ENCODE measurements around the gene ITGB1. TPM values are rescaled to one million over a fixed set of nuclear protein-coding genes. Genes with fewer than 3 reads are reported as not detected.

Gene ITGB1
- total RNA-seq, 4 donors from 2014 or later, result 70.5 to 323 (median 161) TPM

- WGBS, 2 donors, result 82 to 87% methylated on average over 2 of the region's 2 CpGs
- intact Hi-C loops (cut with DNase I), result no loop called here
- no peak for DNase-seq
Measured at GRCh38 chr10:32893916-32894664, 63.9 kb downstream of the ITGB1 start.

GRCh38 chr10:32893434-32893833, 64.6 kb downstream of the ITGB1 start:
- 69 to 70% methylated on average over 2 of the region's 3 CpGs for WGBS, 2 donors
- Histone ChIP-seq H3K27ac (no peak overlapping the region), H3K36me3 (peaks cover 0 to 28% (median 0%) of the 10 kb centered on the region in 3 donors), H3K4me3 (no peak overlapping the region), H3K4me1 (peaks cover 0 to 12% (median 2%) of the 10 kb centered on the region in 3 donors), H3K9me3 (no peaks in the 10 kb centered on the region), H3K27me3 (no peaks in the 10 kb centered on the region)
- intact Hi-C loops (cut with DNase I), result no loop called here
- no peak for DNase-seq
- TF ChIP-seq POLR2A (IDR thresholded peaks at IDR 0.05) (no peak), CTCF (IDR thresholded peaks at IDR 0.05) (no peak)

More at GRCh38 chr10:32893916-32894664, 63.9 kb downstream of the ITGB1 start:
- H3K4me1 ChIP-seq, result peaks cover 0 to 12% (median 2%) of the 10 kb centered on the region in 3 donors
- no peaks in the 10 kb centered on the region for H3K27me3 ChIP-seq
- H3K9me3 ChIP-seq, result no peaks in the 10 kb centered on the region
- no peak overlapping the region for H3K27ac ChIP-seq
- no peak overlapping the region for H3K4me3 ChIP-seq
- no peak for TF ChIP-seq CTCF (IDR thresholded peaks at IDR 0.05)
- no peak for TF ChIP-seq POLR2A (IDR thresholded peaks at IDR 0.05)
- H3K36me3 ChIP-seq, result peaks cover 0 to 34% (median 0%) of the 10 kb centered on the region in 3 donors

GRCh38 chr10:32891261-32891660, 66.8 kb downstream of the ITGB1 start:
- WGBS, 2 donors, result 74 to 81% methylated on average over 6 to 8 of the region's 8 CpGs
- intact Hi-C loops (cut with DNase I), result no loop called here
- H3K9me3 ChIP-seq, result no peaks in the 10 kb centered on the region

GRCh38 chr10:32890444-32890843, 67.6 kb downstream of the ITGB1 start:
- WGBS, 2 donors, result 80 to 96% methylated on average over 2 to 3 of the region's 3 CpGs
- DNase-seq, result no peak
- H3K4me1 ChIP-seq, result peaks cover 0 to 6% (median 2%) of the 10 kb centered on the region in 3 donors
- H3K27ac ChIP-seq, result no peak overlapping the region
- intact Hi-C loops (cut with DNase I), result no loop called here
- no peaks in the 10 kb centered on the region for H3K36me3 ChIP-seq
- no peaks in the 10 kb centered on the region for H3K9me3 ChIP-seq
- H3K27me3 ChIP-seq, result no peaks in the 10 kb centered on the region
- no peak overlapping the region for H3K4me3 ChIP-seq
- TF ChIP-seq POLR2A (IDR thresholded peaks at IDR 0.05) (no peak), CTCF (IDR thresholded peaks at IDR 0.05) (no peak)

More at GRCh38 chr10:32891261-32891660, 66.8 kb downstream of the ITGB1 start:
- TF ChIP-seq CTCF (IDR thresholded peaks at IDR 0.05) (no peak), POLR2A (IDR thresholded peaks at IDR 0.05) (no peak)
- peaks cover 0 to 6% (median 0%) of the 10 kb centered on the region in 3 donors for H3K36me3 ChIP-seq
- no peaks in the 10 kb centered on the region for H3K27me3 ChIP-seq
- DNase-seq, result no peak
- H3K4me3 ChIP-seq, result no peak overlapping the region
- peaks cover 0 to 12% (median 2%) of the 10 kb centered on the region in 3 donors for H3K4me1 ChIP-seq
- no peak overlapping the region for H3K27ac ChIP-seq

- intact Hi-C loops (cut with DNase I), result no loop called here
- no peak for DNase-seq
- Histone ChIP-seq H3K27me3 (no peaks in the 10 kb centered on the region), H3K9me3 (no peaks in the 10 kb centered on the region), H3K4me1 (peaks cover 0 to 6% (median 2%) of the 10 kb centered on the region in 3 donors), H3K36me3 (no peaks in the 10 kb centered on the region), H3K4me3 (no peak overlapping the region), H3K27ac (no peak overlapping the region)
- TF ChIP-seq POLR2A (IDR thresholded peaks at IDR 0.05) (no peak), CTCF (IDR thresholded peaks at IDR 0.05) (no peak)
- WGBS, 2 donors, result 85 to 86% methylated on average over 1 of the region's 1 CpG
Measured at GRCh38 chr10:32889631-32890212, 68.3 kb downstream of the ITGB1 start.
